NCI-H128 (cell line): ENCODE data around the gene GPX8.

Experiments used
- DNase-seq: peaks from one replicate; lab custom pipeline; 2025; ENCODE audit not compliant: unreplicated experiment; lab: John Stamatoyannopoulos, UW

Gene GPX8, protein sequence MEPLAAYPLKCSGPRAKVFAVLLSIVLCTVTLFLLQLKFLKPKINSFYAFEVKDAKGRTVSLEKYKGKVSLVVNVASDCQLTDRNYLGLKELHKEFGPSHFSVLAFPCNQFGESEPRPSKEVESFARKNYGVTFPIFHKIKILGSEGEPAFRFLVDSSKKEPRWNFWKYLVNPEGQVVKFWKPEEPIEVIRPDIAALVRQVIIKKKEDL

DNA sequence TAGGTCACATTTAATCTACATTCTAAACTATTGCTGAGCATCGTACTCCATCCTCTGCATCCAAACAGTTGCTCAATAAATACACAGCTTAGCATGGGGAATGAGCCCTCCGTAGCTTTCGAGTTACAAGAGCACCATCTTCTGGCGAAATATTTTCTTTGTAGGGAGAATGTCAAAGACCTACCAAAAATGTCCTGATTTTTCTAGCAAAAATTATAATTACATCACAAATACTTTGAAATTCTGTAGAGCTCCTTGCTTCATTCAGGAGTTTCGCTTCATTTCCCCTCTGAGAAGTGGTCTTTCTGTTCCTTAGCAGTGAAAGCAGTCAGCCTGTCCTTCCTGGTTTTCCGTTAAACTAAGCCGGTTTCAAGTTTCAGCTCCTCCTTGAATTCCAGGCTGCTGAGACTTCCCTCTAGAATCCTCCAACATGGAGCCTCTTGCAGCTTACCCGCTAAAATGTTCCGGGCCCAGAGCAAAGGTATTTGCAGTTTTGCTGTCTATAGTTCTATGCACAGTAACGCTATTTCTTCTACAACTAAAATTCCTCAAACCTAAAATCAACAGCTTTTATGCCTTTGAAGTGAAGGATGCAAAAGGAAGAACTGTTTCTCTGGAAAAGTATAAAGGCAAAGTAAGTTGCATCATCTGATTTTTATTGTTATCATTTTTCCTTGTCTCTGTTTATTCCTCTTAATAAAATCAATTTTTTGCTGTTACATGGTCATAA lies at the start of gene GPX8:
Gene GPX8 (plus strand): TSS at position 409 of the 730 bp plus-strand sequence. CDS start 22 bp downstream, at position 431.
- DNase-seq = no peak

DNA sequence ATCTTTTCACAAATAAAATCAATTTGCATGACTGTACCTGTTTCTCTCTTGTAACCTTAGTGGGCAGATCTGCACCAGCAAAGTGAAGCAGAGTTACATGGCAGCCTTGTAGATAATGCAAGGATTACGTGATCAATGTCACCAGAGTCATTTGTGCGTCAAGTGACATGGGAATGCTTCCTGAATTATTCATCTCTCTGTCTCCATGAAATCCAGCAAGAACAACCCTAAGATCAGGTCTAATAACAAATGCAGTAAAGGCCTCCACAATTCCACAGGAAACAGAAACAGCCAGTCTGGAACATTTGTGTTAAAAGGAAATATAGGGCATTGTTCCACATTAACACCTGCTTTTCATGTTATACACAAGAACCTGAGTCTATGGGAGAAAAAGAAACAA lies 49.8 kb upstream of the GPX8 start:
- no peak for DNase-seq

DNA sequence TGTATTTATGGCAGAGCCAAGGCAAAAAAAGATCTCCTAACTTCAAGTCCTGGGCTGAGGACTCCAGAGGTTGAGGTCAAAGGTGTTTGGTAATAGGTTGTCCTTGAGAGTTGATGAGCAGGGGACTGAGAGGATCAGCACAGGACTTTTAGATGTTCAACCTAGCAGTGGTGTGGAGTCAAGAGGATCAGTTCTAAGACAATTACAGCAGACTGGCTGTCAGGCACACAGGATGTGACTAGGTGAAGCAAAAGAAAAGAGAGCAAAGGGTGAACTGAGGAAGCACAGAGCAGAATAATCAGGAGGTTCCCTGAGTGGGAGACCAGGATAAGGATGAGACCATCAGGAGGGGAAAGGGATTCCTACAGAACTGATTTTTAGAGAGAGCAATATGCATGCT lies 46.6 kb upstream of the GPX8 start:
- DNase-seq = no peak

DNA sequence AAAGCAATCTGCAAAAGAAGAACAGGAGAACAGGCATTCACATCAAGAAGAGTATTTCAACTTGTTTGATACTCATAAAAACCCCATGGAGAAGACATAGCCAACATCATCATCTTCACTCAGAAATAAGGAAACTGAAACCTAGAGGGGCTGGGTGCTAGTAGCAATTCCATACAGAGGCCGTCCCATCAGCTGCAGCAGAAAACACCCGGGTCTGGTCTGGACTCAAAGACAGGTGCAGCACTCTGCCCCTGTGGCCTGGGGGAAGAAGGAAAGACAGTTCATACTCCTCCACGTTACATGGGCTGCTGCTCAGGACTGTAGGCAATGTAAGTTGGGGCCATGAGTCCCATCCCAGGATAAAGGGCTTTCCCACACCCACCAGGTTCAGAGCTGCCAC lies 45.9 kb upstream of the GPX8 start:
- no peak for DNase-seq

DNA sequence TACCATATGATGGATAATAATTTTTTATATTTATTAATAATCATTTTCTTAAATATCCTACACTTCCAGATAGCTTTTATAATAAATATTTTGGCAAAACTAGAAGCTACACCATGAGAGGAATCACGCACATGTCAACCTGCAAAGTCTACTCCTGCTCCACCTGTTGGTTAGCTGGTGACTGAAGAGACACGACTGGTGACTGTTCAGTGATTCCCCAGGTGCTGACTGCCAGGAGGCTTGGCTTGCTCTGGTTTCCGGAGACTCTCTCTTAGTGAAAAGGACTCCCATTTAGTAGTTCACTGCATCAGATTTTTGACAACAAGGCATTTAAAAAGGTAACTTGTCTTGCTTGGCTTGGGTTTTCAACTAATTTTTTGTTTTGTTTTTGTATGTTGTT lies 36.6 kb upstream of the GPX8 start:
- DNase-seq = no peak

DNA sequence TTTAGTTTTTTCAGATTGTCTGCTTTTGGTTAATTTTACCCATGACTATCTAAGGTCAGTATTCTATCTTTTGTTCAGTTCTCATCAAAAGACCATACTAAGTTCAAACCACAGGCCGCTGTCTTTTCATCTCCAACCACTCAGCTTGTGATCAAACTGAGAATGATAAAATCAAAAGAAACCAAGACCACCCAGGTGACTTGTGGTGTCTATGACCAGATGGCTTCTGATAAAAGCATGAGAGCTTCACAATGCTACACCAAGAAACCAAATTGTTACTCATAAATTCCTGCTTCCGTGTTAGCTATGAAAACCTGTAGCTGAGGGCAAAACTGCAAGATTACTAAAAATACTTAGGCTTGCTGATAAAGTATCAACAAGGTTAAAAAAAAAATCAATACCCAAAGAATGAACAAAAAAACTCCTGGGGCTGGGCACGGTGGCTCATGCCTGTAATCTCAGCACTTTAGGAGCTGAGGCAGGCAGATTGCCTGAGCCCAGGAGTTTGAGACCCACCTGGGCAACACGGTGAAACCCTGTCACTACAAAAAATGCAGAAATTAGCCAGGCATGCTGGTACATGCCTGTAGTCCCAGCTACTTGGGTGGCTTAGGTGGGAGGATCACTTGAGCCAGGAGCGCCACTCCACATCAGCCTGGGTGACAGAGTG lies 25.8 kb upstream of the GPX8 start:
- DNase-seq = no peak

DNA sequence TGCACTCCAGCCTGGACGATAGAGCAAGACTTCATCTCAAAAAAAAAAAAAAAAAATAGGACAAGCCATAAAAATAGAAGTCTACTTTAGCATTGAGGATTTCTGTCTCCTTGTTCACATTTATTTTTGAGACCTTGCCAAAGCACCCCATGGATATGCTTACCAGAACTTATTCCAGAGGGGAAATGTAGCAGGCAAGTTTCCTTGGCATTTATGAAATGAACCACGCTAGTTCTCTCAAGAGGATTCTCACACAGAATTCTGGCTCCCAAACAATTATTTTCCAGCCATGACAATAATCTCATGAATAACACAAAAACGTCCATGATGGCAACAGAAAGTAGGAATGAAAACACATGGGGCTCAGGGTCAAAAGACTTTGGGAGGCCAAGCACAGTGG lies 23.4 kb upstream of the GPX8 start:
- DNase-seq = no peak

DNA sequence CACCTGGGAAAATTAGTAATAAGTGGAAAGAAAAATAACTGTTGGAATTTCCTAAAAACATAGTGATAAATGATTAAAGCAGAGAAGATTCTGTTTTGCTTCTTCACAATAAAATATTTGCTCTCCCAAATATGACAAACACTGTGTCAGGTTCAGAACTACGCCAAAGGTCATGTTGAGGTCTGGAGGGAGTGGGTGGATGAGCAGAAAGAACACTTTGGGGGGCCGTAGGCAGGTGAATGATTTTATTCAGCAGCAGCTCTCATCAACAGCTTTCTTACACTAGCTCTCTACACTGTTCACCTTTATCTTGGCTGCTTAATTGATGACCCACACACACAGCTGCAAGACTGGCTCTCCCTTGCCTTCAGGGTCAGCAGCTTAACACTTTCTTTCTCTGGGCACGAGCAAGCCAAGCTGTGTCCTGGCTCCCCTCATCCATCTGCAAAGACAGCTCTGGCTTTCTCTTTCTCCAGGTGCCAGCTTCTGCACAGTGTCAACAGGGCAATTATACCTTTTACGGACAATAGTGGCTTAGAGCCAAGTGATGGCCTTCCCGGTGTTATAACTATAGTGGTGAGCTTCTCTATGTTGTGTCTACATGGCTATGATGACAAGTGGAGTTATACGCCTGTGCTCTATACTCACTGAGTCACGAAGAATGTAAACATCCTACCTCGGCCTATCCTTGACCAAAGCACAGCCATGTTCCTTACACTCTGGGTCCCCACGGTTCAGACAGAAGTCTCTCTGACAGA lies 18.9 kb upstream of the GPX8 start:
- no peak for DNase-seq

DNA sequence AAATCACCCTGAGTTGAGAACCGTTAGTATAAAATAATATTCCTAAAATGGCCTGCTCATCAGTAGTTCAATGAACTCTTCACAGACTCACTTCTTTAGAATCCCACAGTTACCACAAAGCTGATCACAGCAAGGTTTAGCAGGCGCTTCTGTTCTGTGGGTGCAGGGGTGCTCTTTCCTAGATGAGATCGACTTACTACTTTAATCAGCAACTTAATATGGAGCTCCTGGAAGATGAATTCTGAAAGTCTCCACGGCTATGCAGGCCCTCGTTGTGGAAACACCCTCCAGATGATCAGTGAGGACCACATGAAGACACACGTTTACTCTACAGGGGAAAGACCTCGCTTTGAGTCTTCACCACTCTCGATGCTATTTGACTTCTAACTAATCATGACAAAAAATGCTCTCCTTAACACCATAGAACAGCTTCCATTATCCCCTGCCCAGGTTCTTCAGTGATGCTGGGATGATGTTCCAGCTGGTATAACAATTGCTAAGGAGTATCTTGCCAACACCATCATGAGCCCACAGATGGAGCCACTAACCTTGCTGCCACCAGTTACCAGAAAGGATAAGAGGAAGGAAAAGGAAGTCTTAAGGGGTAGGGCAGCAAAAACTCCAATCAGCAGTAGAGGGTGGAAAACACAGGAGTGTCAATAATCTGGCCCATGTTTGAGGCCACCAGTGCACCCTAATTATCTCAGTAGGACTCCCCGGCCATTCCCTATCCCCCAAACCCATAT lies 17.9 kb upstream of the GPX8 start:
- no peak for DNase-seq

DNA sequence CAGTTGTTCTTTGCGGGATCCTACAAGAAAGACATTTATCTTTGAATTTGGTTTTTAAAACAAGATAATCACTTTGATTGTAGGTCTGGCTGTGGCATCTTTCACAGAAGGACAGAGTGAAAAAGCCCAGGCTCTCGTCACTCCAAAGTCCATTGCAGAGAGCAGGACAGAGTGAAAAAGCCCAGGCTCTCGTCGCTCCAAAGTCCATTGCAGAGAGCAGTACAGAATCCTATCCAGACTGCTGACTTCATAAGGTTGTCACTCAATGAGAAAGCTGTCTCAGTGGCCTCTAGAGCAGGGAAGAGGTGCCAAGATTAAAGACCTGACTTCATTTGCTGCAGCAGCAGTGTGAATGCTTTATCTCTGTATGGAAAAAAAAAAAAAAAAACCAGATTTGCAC lies 16.3 kb upstream of the GPX8 start:
- no peak for DNase-seq

DNA sequence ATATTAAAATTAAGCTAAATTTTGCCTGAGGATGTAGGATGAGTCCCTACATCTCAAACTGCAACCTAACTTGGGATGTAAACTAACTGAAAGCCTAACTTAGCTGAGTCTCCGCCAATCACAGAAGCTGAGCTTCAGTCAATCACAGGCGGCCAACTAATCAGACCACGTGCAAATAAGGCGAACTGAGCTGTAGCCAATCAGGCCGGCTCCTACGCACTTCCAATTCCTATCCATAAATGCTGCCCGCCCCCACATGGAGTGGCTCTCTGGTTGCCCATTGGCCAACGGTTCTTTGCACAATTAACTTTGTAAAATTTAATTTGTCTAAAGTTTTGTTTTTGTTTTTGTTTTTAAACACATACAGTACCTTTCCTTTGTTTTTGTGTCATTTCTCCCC lies 13.9 kb upstream of the GPX8 start:
- no peak for DNase-seq

DNA sequence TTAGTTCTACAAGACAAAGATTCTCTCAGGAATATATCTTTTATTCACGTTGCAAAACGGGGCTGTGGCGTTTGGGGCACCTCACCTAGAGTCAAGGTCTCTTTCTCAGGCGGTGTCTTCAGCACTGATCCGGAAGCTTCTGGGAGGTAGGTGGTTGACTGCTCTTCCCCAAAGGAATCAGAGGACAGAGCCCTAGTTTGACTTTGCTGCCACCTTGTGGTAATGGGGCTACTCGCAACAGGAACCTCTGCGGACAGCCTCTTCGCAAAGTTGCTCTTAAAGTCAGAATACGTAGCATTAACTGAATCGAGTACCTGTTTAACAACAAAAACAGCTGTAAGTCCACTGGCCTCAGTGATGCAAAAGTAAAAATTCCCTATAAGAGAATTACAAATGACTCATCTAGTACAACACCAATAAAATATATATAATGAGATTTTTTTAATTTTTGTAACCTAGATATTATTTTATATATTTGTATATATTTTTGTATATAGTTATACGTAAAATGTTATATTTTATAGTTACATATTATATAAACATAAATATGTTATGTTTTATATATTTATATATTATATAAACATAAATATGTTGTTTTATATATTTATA lies 13.3 kb upstream of the GPX8 start:
- peak; percentile 58 for DNase-seq

DNA sequence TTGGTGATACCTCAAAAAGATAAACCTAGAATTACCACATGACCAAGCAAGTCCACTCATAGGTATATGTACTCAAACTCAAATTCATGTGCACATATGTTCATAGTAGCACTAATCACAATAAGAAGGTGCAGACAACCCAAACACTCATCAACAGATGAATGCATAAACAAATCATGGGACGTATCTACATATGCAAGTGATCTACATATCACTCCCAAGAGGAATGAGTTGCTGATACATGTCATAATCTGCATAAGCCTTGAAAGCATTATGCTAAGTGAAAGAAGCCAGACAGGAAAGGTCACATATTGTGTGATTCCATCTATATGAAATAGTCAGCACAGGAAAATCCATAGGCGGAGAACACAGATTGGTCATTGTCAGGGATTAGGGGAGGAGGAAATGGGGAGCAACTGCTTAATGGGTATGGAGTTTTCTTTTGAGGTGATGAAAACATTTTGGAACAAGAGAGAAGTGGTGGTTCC lies 10.6 kb upstream of the GPX8 start:
- DNase-seq = no peak

DNA sequence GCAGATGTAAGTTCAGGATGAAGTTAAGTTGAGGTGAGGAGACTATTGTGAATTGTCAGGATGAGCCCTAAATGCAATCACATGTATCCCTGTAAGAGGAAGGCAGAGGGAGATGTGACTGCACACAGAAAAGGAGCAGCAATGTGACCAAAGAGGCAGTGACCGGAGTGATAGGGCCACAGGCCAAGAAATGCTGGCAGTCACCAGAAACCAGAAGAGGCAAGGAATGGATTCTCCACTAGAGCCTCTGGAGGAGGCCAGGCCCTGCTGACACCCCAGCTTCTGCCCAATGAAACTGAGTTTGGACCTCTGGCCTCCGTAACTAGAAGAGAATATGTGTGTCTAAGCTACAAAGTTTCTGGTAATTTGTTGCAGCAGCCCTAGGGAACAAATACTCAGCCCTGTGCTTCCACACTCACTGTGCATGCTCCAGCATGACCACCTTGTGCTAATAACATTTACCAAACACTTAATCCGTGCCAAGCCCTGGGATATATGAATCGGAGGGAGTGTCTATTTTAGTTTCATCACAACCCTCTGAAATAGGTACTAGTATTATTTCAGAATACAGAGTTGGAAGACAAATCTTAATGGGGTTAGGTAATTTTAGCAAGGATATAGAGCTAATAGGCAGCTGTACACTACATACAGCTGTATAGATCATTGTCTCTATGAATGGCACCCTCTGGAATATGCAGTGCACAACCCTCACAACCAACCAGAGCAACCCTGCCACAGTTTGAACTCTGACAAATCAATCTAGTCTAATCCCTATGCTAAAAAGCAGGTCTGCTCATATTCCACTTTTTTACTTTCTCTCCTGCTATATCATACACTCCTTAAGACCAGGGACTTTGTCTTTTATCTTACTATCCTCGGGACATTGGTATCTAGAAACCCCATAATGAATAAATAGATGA lies 7.8 kb upstream of the GPX8 start:
- DNase-seq = no peak

DNA sequence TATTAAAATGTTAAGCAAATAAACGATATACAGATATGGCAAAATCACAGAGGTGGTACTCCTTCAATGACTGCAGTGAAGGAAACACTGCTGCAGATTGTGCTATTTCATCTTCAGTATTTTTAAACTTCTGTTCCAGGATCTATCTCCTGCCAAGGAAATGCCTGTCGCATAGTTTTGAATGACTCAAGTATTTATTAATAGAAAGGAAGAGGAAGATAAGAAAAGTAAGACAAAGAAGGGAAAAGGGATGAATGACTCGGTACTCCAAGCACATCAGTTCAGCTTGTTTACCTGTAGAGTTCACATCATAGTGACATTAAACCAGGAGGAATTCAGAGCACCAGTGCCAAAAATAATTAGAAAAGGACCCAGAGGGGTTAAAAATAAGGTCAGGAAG lies 5.1 kb upstream of the GPX8 start:
- no peak for DNase-seq

DNA sequence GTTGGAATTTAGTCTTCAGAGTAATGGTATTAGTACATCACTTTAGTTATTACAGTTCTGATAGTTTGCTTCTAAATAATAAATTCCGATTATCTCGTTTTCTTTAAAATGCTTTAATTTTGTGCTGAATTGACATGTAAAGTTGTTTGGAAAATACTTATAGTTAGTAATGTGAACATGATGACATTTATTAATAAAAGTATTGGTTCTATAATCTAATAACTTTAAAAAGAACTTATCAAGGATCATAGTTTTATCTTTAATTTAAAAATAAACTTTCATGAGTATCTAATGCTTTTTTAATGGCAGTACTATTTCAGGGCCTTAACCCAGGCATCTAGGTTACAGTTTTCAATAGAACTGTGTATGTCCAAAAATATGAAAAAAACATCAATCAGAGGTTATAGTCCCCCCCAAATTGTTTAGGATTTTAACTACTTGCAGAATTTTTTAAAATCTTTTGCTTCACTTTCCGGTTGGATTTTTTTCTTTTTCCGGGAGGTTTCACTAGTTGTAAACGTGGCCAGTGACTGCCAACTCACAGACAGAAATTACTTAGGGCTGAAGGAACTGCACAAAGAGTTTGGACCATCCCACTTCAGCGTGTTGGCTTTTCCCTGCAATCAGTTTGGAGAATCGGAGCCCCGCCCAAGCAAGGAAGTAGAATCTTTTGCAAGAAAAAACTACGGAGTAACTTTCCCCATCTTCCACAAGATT lies 680 bp downstream of the GPX8 start:
- DNase-seq = no peak

DNA sequence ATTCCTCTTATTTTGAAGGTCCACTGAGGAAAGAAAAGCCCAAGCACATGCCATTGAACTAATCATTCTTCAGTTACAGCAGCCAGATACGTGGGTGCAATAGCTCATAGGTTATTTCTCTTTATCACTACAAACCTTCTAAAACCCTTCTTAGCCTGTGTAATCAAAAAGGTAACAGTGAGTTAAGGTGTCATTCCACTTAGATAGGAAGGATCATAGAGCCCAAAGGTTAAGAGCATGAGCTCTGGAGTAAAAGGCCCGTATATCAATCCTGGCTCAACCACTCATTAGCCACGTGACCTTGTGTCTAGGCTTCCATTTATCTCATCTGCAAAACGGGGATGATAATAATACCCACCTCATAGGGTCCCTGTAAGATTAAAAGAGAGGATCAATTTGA lies 2.7 kb downstream of the GPX8 start:
- no peak for DNase-seq

DNA sequence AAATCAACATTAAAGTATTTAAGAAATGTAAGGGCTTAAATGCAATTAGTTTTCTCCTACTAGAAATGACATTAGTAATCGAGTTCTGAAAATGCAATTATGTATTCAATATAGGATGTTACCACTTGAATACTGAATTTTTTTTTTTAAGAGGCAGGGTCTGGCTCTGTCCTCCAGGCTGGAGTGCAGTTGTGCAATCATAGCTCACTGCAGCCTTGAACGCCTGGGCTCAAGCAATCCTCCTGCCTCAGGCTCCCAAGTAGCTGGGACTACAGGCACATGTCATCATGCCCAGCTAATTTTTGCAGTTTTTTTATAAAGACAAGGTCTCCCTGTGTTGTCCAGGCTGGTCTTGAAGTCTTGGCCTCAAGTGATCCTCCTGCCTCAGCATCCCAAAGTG lies 11.5 kb downstream of the GPX8 start:
- no peak for DNase-seq
